Natural killer cell (primary cell): Measurements from ENCODE around the gene UFD1. TPM values are rescaled to one million over a fixed set of nuclear protein-coding genes. Genes with fewer than 3 reads are reported as not detected.
A peak's percentile ranks its signal among the peaks of the same experiment; 100 is the strongest.

Source experiments
- ATAC-seq, 3 donors: fragments of 150-1000 bp in 2 of 3; fragments of 200-7000 bp in 1 of 3; cut with Tn5 transposase; 1 replicate in 1 of 3; 2 replicates in 2 of 3; pipeline ENCODE4 v1.10.0; 2021; ENCODE audit warnings: mild to moderate bottlenecking in 2 of 3, moderate library complexity in 2 of 3
- DNase-seq, 2 donors: peaks; one replicate each; pipeline versions ENCODE4 v3.0.0 to v3.0.0-alpha.2; 2013 to 2021; ENCODE audit warnings: mixed read lengths in 1 of 2
- H3K27ac ChIP-seq: one replicate; pipeline ENCODE4 v1.5.1; 2013; ENCODE audit warnings: mild to moderate bottlenecking, low read length
- H3K27me3 ChIP-seq: one replicate; pipeline ENCODE4 v1.6.1; 2013; ENCODE audit warnings: low read length; ENCODE audit not compliant: control insufficient read depth, insufficient read depth
- H3K36me3 ChIP-seq: one replicate; pipeline ENCODE4 v1.6.1; 2013; ENCODE audit warnings: low read length; ENCODE audit not compliant: control insufficient read depth, insufficient read depth
- H3K4me1 ChIP-seq: one replicate; pipeline ENCODE4 v1.6.1; 2013; ENCODE audit warnings: low read length; ENCODE audit not compliant: control insufficient read depth, insufficient read depth
- H3K4me3 ChIP-seq: one replicate; pipeline ENCODE4 v1.5.1; 2013; ENCODE audit warnings: low read length
- H3K9me3 ChIP-seq: one replicate; pipeline ENCODE4 v1.6.1; 2013; ENCODE audit warnings: low read length; ENCODE audit not compliant: control insufficient read depth, insufficient read depth
- H3K27ac Mint-ChIP-seq, 2 donors: one replicate each; pipeline ENCODE4 v1.8.0; 2022; ENCODE audit warnings: mild to moderate bottlenecking in 2 of 2, mixed read lengths in 2 of 2, moderate library complexity in 1 of 2
- H3K27me3 Mint-ChIP-seq, 2 donors: one replicate each; pipeline ENCODE4 v1.8.0; 2022; ENCODE audit warnings: low read depth in 2 of 2, mixed read lengths in 2 of 2
- H3K36me3 Mint-ChIP-seq: one replicate; pipeline ENCODE4 v1.8.0; 2022; ENCODE audit warnings: mixed read lengths
- H3K4me1 Mint-ChIP-seq, 2 donors: one replicate each; pipeline ENCODE4 v1.8.0; 2022; ENCODE audit warnings: mixed read lengths in 2 of 2
- H3K4me3 Mint-ChIP-seq: one replicate; pipeline ENCODE4 v1.8.0; 2022; ENCODE audit warnings: mild to moderate bottlenecking, moderate library complexity, mixed read lengths
- H3K9me3 Mint-ChIP-seq, 2 donors: one replicate each; pipeline ENCODE4 v1.8.0; 2022; ENCODE audit warnings: mixed read lengths in 2 of 2
- WGBS: methylation state at CpG from one replicate; pipeline ENCODE4 v1.1.7; 2013; ENCODE audit warnings: missing lambda C conversion rate; ENCODE audit not compliant: insufficient coverage; 5-methylcytosine and 5-hydroxymethylcytosine counted together
- intact Hi-C: fragments of 100-400 bp; cut with micrococcal nuclease; formaldehyde crosslinking; loops from one replicate; pipeline ENCODE4 v1.14.2; 2022
- total RNA-seq, 4 donors: library from RNA; stranded (reverse); fragments of 120-200 nt in 1 of 4; gene quantifications; one replicate each; pipeline versions ENCODE4 v1.2.3 to v1.2.4, GENCODE V29; 2013 to 2022
- TF ChIP-seq, protein P1 (sequence below): fragments of 200-600 bp; IDR thresholded peaks from one replicate; pipeline ENCODE4 v1.8.0; 2022; ENCODE audit warnings: antibody characterized with exemption

UFD1 gene, protein sequence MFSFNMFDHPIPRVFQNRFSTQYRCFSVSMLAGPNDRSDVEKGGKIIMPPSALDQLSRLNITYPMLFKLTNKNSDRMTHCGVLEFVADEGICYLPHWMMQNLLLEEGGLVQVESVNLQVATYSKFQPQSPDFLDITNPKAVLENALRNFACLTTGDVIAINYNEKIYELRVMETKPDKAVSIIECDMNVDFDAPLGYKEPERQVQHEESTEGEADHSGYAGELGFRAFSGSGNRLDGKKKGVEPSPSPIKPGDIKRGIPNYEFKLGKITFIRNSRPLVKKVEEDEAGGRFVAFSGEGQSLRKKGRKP
- total RNA-seq: 100 to 1,000 TPM in 1 of 3 donors, 10 to 100 TPM in 2; 73.8 to 101 (median 77.8) TPM
- total RNA-seq (2013): 36.3 TPM

DNA sequence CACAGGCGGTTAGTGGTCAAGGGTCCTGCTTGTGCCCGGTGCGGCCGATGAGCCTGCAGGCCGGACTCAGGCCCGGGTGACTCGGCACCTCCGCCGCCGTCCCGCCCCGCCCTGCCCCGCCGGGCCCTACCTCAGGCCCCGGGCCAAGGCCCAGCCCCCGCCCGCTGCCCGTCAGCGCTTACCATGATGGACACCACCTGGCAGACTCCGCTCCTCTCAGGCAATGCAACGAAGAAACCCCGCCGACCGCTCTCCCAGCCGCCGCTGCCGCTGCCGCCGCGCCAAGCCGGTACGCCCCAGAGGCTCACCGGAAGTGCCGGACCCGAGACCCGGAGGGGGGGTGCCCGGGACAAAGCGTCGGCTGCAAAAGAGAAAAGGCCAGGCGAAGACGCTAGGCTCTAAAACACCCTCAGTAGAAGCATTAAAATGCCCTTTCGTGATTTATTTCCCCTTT is at the start of gene UFD1:
TSS of gene UFD1 (minus strand) at position 293 of the 454 bp plus-strand sequence. CDS start at position 185, 108 bp downstream.
- Histone ChIP-seq H3K27me3 (no peaks in the 10 kb centered on the region), H3K36me3 (peaks cover 10% of the 10 kb centered on the region), H3K4me1 (peaks cover 15% of the 10 kb centered on the region), H3K27ac (peak within 1 kb of the TSS; percentile 98), H3K9me3 (no peaks in the 10 kb centered on the region), H3K4me3 (peak within 1 kb of the TSS; percentile 59)
- TF ChIP-seq, protein P1, sequence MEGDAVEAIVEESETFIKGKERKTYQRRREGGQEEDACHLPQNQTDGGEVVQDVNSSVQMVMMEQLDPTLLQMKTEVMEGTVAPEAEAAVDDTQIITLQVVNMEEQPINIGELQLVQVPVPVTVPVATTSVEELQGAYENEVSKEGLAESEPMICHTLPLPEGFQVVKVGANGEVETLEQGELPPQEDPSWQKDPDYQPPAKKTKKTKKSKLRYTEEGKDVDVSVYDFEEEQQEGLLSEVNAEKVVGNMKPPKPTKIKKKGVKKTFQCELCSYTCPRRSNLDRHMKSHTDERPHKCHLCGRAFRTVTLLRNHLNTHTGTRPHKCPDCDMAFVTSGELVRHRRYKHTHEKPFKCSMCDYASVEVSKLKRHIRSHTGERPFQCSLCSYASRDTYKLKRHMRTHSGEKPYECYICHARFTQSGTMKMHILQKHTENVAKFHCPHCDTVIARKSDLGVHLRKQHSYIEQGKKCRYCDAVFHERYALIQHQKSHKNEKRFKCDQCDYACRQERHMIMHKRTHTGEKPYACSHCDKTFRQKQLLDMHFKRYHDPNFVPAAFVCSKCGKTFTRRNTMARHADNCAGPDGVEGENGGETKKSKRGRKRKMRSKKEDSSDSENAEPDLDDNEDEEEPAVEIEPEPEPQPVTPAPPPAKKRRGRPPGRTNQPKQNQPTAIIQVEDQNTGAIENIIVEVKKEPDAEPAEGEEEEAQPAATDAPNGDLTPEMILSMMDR: no peak
- intact Hi-C loops: loop anchor here (1.0 to 10.0 kb wide), 9 partner anchors 47 to 357 kb away; partner anchors contain the start of genes CLTCL1, DGCR2, ESS2 and MRPL40
- Mint-ChIP-seq H3K4me1 (peaks cover 28 to 44% of the 10 kb centered on the region in 2 donors), H3K27ac (peak within 1 kb of the TSS; percentile 99), H3K36me3 (no peaks in the 10 kb centered on the region), H3K4me3 (peak within 1 kb of the TSS; percentile 98), H3K27me3 (no peaks in the 10 kb centered on the region), H3K9me3 (no peaks in the 10 kb centered on the region)
- DNase-seq: peak; percentile 77 to 86
- under 1% methylated on average over 40 of the region's 42 CpGs for WGBS
- peak; percentile 51 to 66 (median 62) for ATAC-seq

DNA sequence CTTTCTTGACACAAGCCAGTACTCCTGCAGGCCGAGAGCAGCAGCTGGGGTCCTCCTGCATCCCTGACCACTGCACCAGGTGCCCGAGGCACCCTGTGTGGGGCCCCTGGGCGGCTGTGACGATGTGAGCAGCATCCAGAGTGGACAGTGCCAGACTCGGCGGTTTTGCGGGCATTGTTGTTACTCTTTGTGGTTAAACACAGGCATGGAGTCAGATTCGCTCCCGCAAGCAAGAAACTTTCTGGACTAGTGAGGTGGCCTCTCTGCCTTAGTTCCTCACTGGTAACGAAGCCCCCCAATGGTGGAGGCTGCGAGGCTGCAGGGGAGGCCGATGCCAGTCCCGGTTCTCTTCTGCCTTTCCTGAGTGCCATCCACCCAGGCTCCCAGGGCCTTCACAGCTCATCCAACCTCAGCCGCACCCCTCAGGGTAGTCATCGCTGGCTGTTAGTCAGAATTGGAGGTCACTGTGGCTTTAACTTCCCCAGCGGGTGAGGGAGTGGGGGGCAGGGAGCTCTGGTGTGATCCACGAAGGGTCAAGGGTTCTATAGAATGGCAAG is 48.9 kb upstream of the UFD1 start:
- Histone ChIP-seq H3K36me3 (no peaks in the 10 kb centered on the region), H3K9me3 (no peaks in the 10 kb centered on the region), H3K27ac (no peak overlapping the region), H3K4me3 (no peak overlapping the region), H3K27me3 (peaks cover 11% of the 10 kb centered on the region), H3K4me1 (peaks cover 5% of the 10 kb centered on the region)
- ATAC-seq: no peak
- Mint-ChIP-seq H3K4me3 (no peak overlapping the region), H3K36me3 (no peaks in the 10 kb centered on the region), H3K4me1 (peaks cover 0 to 9% of the 10 kb centered on the region in 2 donors), H3K27me3 (peaks cover 0 to 16% of the 10 kb centered on the region in 2 donors), H3K9me3 (no peaks in the 10 kb centered on the region), H3K27ac (no peak overlapping the region)
- intact Hi-C loops: no loop called here
- DNase-seq: no peak
- 86% methylated on average over 17 of the region's 17 CpGs for WGBS
- TF ChIP-seq, protein P1: no peak

DNA sequence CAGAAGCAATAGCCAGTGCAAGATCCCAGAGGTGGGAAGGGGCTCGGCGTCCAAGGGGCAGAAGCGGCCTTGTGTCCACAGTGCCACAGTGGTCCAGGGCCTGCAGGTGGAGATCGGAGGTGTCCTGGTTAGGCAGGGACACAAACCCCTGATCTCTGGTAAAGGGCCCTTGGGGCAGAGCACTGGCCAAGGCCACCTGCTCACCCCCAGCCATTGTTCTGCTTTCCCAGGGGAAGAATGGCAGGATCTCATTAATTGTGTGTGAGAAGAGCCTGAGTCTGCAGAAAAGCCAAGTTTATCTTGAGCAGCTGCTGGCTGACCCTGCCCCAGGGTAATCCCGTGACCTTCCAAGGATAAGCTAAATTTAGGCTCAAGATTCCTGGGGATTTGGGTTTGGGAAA is 48.3 kb upstream of the UFD1 start:
- no peak for DNase-seq
- Histone ChIP-seq H3K9me3 (no peaks in the 10 kb centered on the region), H3K36me3 (no peaks in the 10 kb centered on the region), H3K4me1 (peaks cover 5% of the 10 kb centered on the region), H3K4me3 (no peak overlapping the region), H3K27ac (no peak overlapping the region), H3K27me3 (peaks cover 11% of the 10 kb centered on the region)
- Mint-ChIP-seq H3K4me3 (no peak overlapping the region), H3K27ac (no peak overlapping the region), H3K4me1 (peaks cover 0 to 9% of the 10 kb centered on the region in 2 donors), H3K27me3 (peaks cover 0 to 20% of the 10 kb centered on the region in 2 donors), H3K9me3 (no peaks in the 10 kb centered on the region), H3K36me3 (no peaks in the 10 kb centered on the region)
- ATAC-seq: no peak
- intact Hi-C loops: no loop called here
- 95% methylated on average over 5 of the region's 5 CpGs for WGBS
- TF ChIP-seq, protein P1: no peak
